Hippocampal formation (tissue), 2 donors: Measurements from ENCODE around the gene PPP1CB.

Source experiments
- DNase-seq, 2 donors: peaks; one replicate each; lab custom pipeline; 2025; lab: John Stamatoyannopoulos, UW

Gene PPP1CB

GRCh38 chr2:28745225-28745624, 6.4 kb upstream of the PPP1CB start:
- no peak for DNase-seq

GRCh38 chr2:28745876-28746275, 5.8 kb upstream of the PPP1CB start:
- no peak for DNase-seq

- DNase-seq, result no peak
Observed at GRCh38 chr2:28746429-28747111, 5.1 kb upstream of the PPP1CB start.

GRCh38 chr2:28747714-28748113, 3.9 kb upstream of the PPP1CB start:
- no peak for DNase-seq

GRCh38 chr2:28748176-28748575, 3.5 kb upstream of the PPP1CB start:
- no peak for DNase-seq

GRCh38 chr2:28748941-28749340, 2.7 kb upstream of the PPP1CB start:
- no peak for DNase-seq

- DNase-seq, result no peak
Observed at GRCh38 chr2:28749526-28749925, 2.1 kb upstream of the PPP1CB start.

GRCh38 chr2:28750316-28751251, 1.0 kb upstream of the PPP1CB start:
- peak; percentile 5 to 25 for DNase-seq

- DNase-seq, result peak; percentile 50 to 51
Observed at GRCh38 chr2:28751956-28752630, 463 bp downstream of the PPP1CB start.

GRCh38 chr2:28752631-28753376, 1.2 kb downstream of the PPP1CB start:
- no peak for DNase-seq

- no peak for DNase-seq
Observed at GRCh38 chr2:28754321-28754720, 2.7 kb downstream of the PPP1CB start.

GRCh38 chr2:28755421-28755820, 3.8 kb downstream of the PPP1CB start:
- DNase-seq, result no peak

GRCh38 chr2:28758459-28758858, 6.8 kb downstream of the PPP1CB start:
- DNase-seq, result no peak

GRCh38 chr2:28761420-28761819, 9.8 kb downstream of the PPP1CB start:
- no peak for DNase-seq

- DNase-seq, result no peak
Observed at GRCh38 chr2:28764909-28765711, 13.5 kb downstream of the PPP1CB start.

GRCh38 chr2:28766070-28766469, 14.4 kb downstream of the PPP1CB start:
- DNase-seq, result no peak

GRCh38 chr2:28767337-28767736, 15.7 kb downstream of the PPP1CB start:
- no peak for DNase-seq

GRCh38 chr2:28768422-28768821, 16.8 kb downstream of the PPP1CB start:
- no peak for DNase-seq

GRCh38 chr2:28768952-28769351, 17.3 kb downstream of the PPP1CB start:
- DNase-seq, result no peak

- no peak for DNase-seq
Observed at GRCh38 chr2:28772351-28772750, 20.7 kb downstream of the PPP1CB start.

- no peak for DNase-seq
Observed at GRCh38 chr2:28776471-28776870, 24.8 kb downstream of the PPP1CB start.
